Suppressor macrophage treated with lipopolysaccharide for 4 hours (primary cell): ENCODE data around the gene NTM.
A peak's percentile ranks its signal among the peaks of the same experiment; 100 is the strongest.

Experiments used
- DNase-seq: peaks from one replicate; pipeline ENCODE4 v3.0.0-alpha.2; 2020

Gene NTM

GRCh38 chr11:131880976-131881375, 510.6 kb downstream of the NTM start:
- DNase-seq, result no peak

GRCh38 chr11:131883332-131883731, 512.9 kb downstream of the NTM start:
- no peak for DNase-seq

GRCh38 chr11:131884461-131885073, 514.2 kb downstream of the NTM start:
- DNase-seq, result no peak

GRCh38 chr11:131885431-131885830, 515.0 kb downstream of the NTM start:
- DNase-seq, result no peak

- DNase-seq, result no peak
These were observed 515.8 kb downstream of the NTM start for GRCh38 chr11:131886201-131886600.

GRCh38 chr11:131888230-131888855, 517.9 kb downstream of the NTM start:
- DNase-seq, result no peak

- DNase-seq, result no peak
These were observed 518.7 kb downstream of the NTM start for GRCh38 chr11:131889146-131889577.

GRCh38 chr11:131889760-131890581, 519.6 kb downstream of the NTM start:
- DNase-seq, result no peak

GRCh38 chr11:131893103-131893890, 522.9 kb downstream of the NTM start:
- DNase-seq, result no peak

GRCh38 chr11:131893988-131894387, 523.6 kb downstream of the NTM start:
- no peak for DNase-seq

- no peak for DNase-seq
These were observed 524.5 kb downstream of the NTM start for GRCh38 chr11:131894615-131895544.

GRCh38 chr11:131895865-131896264, 525.5 kb downstream of the NTM start:
- DNase-seq, result no peak

- no peak for DNase-seq
These were observed 526.7 kb downstream of the NTM start for GRCh38 chr11:131896978-131897615.

- no peak for DNase-seq
These were observed 527.5 kb downstream of the NTM start for GRCh38 chr11:131897956-131898355.

GRCh38 chr11:131898949-131899348, 528.5 kb downstream of the NTM start:
- DNase-seq, result no peak

- DNase-seq, result peak; percentile 21
These were observed 529.6 kb downstream of the NTM start for GRCh38 chr11:131899950-131900580.

- no peak for DNase-seq
These were observed 532.0 kb downstream of the NTM start for GRCh38 chr11:131902421-131902820.

- no peak for DNase-seq
These were observed 532.7 kb downstream of the NTM start for GRCh38 chr11:131903074-131903473.

GRCh38 chr11:131904756-131905155, 534.3 kb downstream of the NTM start:
- DNase-seq, result no peak

GRCh38 chr11:131906963-131907362, 536.5 kb downstream of the NTM start:
- no peak for DNase-seq

GRCh38 chr11:131907371-131907770, 537.0 kb downstream of the NTM start:
- no peak for DNase-seq
